ENCODE measurements around the gene DTNA. TPM values are rescaled to one million over a fixed set of nuclear protein-coding genes. Genes with fewer than 3 reads are reported as not detected.
A peak's percentile ranks its signal among the peaks of the same experiment; 100 is the strongest.

The DTNA gene
- total and polyA plus RNA-seq, 2 donors from 2014 or later: 6.2 to 22.3 TPM

- peak in 3 of 5 donors; percentile 42 to 67 (median 58) for DNase-seq
- no peaks in the 10 kb centered on the region for H3K27me3 ChIP-seq (ENCODE audit: control insufficient read depth, insufficient read depth, low read length)
- H3K9me3 ChIP-seq (ENCODE audit: control insufficient read depth in 2 of 3, insufficient read depth in 1 of 3, low read length in 3 of 3): no peaks in the 10 kb centered on the region
- peak overlapping the region in 1 of 3 donors; percentile 30 for H3K9ac ChIP-seq (ENCODE audit: low read length in 3 of 3)
- TF ChIP-seq, protein P1, sequence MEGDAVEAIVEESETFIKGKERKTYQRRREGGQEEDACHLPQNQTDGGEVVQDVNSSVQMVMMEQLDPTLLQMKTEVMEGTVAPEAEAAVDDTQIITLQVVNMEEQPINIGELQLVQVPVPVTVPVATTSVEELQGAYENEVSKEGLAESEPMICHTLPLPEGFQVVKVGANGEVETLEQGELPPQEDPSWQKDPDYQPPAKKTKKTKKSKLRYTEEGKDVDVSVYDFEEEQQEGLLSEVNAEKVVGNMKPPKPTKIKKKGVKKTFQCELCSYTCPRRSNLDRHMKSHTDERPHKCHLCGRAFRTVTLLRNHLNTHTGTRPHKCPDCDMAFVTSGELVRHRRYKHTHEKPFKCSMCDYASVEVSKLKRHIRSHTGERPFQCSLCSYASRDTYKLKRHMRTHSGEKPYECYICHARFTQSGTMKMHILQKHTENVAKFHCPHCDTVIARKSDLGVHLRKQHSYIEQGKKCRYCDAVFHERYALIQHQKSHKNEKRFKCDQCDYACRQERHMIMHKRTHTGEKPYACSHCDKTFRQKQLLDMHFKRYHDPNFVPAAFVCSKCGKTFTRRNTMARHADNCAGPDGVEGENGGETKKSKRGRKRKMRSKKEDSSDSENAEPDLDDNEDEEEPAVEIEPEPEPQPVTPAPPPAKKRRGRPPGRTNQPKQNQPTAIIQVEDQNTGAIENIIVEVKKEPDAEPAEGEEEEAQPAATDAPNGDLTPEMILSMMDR (IDR thresholded peaks at IDR 0.05; ENCODE audit: borderline replicate concordance, extremely low read depth, insufficient read depth): no peak
- peak overlapping the region in 2 of 3 donors; percentile 22 to 39 for H3K4me3 ChIP-seq (ENCODE audit: low read length in 3 of 3)
- FAIRE-seq: peak; percentile 42
- no peaks in the 10 kb centered on the region for H3K36me3 ChIP-seq (ENCODE audit: control insufficient read depth in 2 of 3, insufficient read depth in 3 of 3, low read length in 3 of 3)
- peaks cover 0 to 7% (median 5%) of the 10 kb centered on the region in 3 donors for H3K4me1 ChIP-seq (ENCODE audit: control insufficient read depth in 2 of 3, insufficient read depth in 2 of 3, low read depth in 1 of 3, low read length in 3 of 3)
- H3K27ac ChIP-seq (ENCODE audit: low read depth in 2 of 2, low read length in 2 of 2): peak overlapping the region; percentile 22 to 81
- intact Hi-C loops (cut with DNase I): no loop called here
Measured at GRCh38 chr18:34837769-34838272, 127.7 kb downstream of the DTNA start.

DNA sequence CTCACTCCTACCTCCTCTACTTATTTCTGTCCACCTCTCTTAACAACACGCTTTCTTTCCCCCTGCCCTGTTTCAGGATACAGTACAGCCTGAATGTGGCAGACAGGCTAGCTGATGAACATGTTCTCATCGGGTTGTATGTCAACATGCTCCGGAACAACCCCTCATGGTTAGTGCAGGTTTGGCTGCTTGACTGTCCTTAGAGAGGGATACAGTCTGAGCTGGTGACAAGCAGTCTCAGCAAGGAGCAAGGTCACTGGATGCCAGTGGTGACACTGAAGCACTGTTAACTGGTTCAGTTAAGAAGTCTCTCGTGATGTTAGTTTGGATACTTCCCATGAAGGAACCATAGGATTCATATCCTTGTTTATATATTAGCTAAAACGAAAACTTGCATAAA lies 128.6 kb downstream of the DTNA start:
- Histone ChIP-seq H3K9me3 (ENCODE audit: control insufficient read depth in 2 of 3, insufficient read depth in 1 of 3, low read length in 3 of 3) (no peaks in the 10 kb centered on the region), H3K36me3 (ENCODE audit: control insufficient read depth in 2 of 3, insufficient read depth in 3 of 3, low read length in 3 of 3) (no peaks in the 10 kb centered on the region), H3K4me1 (ENCODE audit: control insufficient read depth in 2 of 3, insufficient read depth in 2 of 3, low read depth in 1 of 3, low read length in 3 of 3) (peaks cover 0 to 7% (median 5%) of the 10 kb centered on the region in 3 donors), H3K4me3 (ENCODE audit: low read length in 3 of 3) (no peak overlapping the region), H3K9ac (ENCODE audit: low read length in 3 of 3) (no peak overlapping the region), H3K27ac (ENCODE audit: low read depth in 2 of 2, low read length in 2 of 2) (peak overlapping the region; percentile 22 to 81), H3K27me3 (ENCODE audit: control insufficient read depth, insufficient read depth, low read length) (no peaks in the 10 kb centered on the region)
- TF ChIP-seq, protein P1 (IDR thresholded peaks at IDR 0.05; ENCODE audit: borderline replicate concordance, extremely low read depth, insufficient read depth): no peak
- intact Hi-C loops (cut with DNase I): no loop called here
- FAIRE-seq (no peak), DNase-seq (no peak)

DNA sequence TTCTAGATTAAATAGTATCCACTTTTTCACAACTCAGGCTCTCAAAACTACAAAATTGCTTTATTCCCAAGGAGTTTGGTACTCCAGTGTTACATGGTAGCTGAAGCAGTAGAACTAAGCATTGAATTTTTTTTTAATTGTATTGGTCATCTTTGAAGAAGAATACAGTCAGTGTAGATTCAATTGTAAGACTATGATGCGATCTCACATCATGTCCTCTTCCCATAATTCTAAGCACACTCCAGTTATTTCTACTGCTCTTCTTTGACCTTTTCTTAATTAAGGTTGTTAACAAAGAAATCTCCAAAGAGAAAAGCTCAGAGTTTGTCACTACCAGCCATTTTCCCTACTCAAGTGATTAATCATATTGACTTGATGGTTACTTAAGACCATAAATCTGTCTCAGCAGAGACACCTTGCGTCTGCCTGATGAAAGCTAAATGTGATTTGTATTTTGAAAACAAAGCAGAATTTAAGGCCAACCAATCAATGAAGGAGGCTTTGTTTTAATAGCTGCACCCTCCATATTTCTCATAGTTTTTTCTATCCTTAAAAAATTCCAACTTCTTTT lies 130.2 kb downstream of the DTNA start:
- Histone ChIP-seq H3K4me1 (ENCODE audit: control insufficient read depth in 2 of 3, insufficient read depth in 2 of 3, low read depth in 1 of 3, low read length in 3 of 3) (peaks cover 0 to 7% (median 5%) of the 10 kb centered on the region in 3 donors), H3K9ac (ENCODE audit: low read length in 3 of 3) (no peak overlapping the region), H3K4me3 (ENCODE audit: low read length in 3 of 3) (no peak overlapping the region), H3K36me3 (ENCODE audit: control insufficient read depth in 2 of 3, insufficient read depth in 3 of 3, low read length in 3 of 3) (no peaks in the 10 kb centered on the region), H3K27ac (ENCODE audit: low read depth in 2 of 2, low read length in 2 of 2) (no peak overlapping the region), H3K9me3 (ENCODE audit: control insufficient read depth in 2 of 3, insufficient read depth in 1 of 3, low read length in 3 of 3) (no peaks in the 10 kb centered on the region), H3K27me3 (ENCODE audit: control insufficient read depth, insufficient read depth, low read length) (no peaks in the 10 kb centered on the region)
- DNase-seq (no peak), FAIRE-seq (no peak)
- intact Hi-C loops (cut with DNase I): no loop called here
- TF ChIP-seq, protein P1 (IDR thresholded peaks at IDR 0.05; ENCODE audit: borderline replicate concordance, extremely low read depth, insufficient read depth): no peak
